WTC11 (cell line): ENCODE data around the gene DNALI1. TPM values are rescaled to one million over a fixed set of nuclear protein-coding genes. Genes with fewer than 3 reads are reported as not detected.

ENCODE experiments used
- ATF1 ChIP-seq: sonication (generic); formaldehyde crosslinking; IDR thresholded peaks from 2 replicates; pipeline ENCODE4 v1.8.1; 2023; ENCODE audit warnings: mild to moderate bottlenecking, moderate library complexity, missing genetic modification reagents
- HMGA2 ChIP-seq: fragments of 250-450 bp; sonication (Bioruptor Pico); IDR thresholded peaks from 2 replicates; pipeline ENCODE4 v1.4.0; 2021; ENCODE audit warnings: mild to moderate bottlenecking, moderate library complexity
- IRF2 ChIP-seq: sonication (generic); formaldehyde crosslinking; IDR thresholded peaks from 2 replicates; pipeline ENCODE4 v1.8.0; 2022; ENCODE audit warnings: low read depth, missing genetic modification reagents, borderline replicate concordance
- MYBL2 ChIP-seq: sonication (generic); formaldehyde crosslinking; IDR thresholded peaks from 2 replicates; pipeline ENCODE4 v1.8.1; 2023; ENCODE audit warnings: mild to moderate bottlenecking, moderate library complexity, missing genetic modification reagents
- NR1H2 ChIP-seq: sonication (generic); formaldehyde crosslinking; IDR thresholded peaks from 2 replicates; pipeline ENCODE4 v1.9.0; 2021; ENCODE audit warnings: mild to moderate bottlenecking, moderate library complexity, missing genetic modification reagents
- OVOL2 ChIP-seq: fragments of 250-450 bp; sonication (Bioruptor Pico); IDR thresholded peaks from 2 replicates; pipeline ENCODE4 v1.9.0; 2021; ENCODE audit warnings: mild to moderate bottlenecking, borderline replicate concordance
- SMAD4 ChIP-seq: sonication (generic); formaldehyde crosslinking; IDR thresholded peaks from 2 replicates; pipeline ENCODE4 v1.8.0; 2022; ENCODE audit warnings: mild to moderate bottlenecking, missing genetic modification reagents
- ZNF671 ChIP-seq: fragments of 250-450 bp; sonication (Bioruptor Pico); IDR thresholded peaks from 2 replicates; pipeline ENCODE4 v1.8.0; 2021; ENCODE audit warnings: mild to moderate bottlenecking
- total RNA-seq: library from RNA; stranded (reverse); gene quantifications from 3 replicates; pipeline ENCODE4 v1.2.3, GENCODE V29; 2021
- TF ChIP-seq, protein P1 (sequence below): sonication (generic); formaldehyde crosslinking; IDR thresholded peaks from 2 replicates; pipeline ENCODE4 v1.8.0; 2023; ENCODE audit warnings: missing genetic modification reagents
- TF ChIP-seq, protein P2 (sequence below): sonication (generic); formaldehyde crosslinking; IDR thresholded peaks from 2 replicates; pipeline ENCODE4 v1.8.1; 2022; ENCODE audit warnings: mild to moderate bottlenecking, missing genetic modification reagents, moderate library complexity, borderline replicate concordance

The DNALI1 gene
- total RNA-seq, 1 experiment from 2014 or later = 10.5 TPM

DNA sequence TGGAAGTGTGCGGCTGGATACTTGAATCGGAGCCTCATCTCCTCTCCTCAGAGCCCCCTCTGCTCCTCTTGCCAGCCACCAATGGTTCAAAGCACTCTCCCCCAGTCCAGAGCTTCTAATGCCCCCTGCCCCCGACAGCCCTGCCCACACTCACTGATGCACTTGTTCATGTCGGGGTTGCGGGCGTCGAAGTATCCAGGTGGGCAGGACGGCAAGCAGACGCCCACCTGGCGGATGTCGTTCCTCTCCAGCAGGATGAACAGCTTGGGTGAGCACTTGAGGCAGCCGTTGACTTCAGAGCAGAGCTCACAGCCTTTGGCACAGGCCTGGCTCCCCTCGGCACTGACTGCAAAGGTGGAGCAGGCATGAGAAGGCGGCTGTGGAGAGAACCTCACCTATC lies 59.6 kb downstream of the DNALI1 start (continued):
- TF ChIP-seq, protein P1, sequence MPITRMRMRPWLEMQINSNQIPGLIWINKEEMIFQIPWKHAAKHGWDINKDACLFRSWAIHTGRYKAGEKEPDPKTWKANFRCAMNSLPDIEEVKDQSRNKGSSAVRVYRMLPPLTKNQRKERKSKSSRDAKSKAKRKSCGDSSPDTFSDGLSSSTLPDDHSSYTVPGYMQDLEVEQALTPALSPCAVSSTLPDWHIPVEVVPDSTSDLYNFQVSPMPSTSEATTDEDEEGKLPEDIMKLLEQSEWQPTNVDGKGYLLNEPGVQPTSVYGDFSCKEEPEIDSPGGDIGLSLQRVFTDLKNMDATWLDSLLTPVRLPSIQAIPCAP (CRISPR knock-in tag) = no peak
- TF ChIP-seq, protein P2, sequence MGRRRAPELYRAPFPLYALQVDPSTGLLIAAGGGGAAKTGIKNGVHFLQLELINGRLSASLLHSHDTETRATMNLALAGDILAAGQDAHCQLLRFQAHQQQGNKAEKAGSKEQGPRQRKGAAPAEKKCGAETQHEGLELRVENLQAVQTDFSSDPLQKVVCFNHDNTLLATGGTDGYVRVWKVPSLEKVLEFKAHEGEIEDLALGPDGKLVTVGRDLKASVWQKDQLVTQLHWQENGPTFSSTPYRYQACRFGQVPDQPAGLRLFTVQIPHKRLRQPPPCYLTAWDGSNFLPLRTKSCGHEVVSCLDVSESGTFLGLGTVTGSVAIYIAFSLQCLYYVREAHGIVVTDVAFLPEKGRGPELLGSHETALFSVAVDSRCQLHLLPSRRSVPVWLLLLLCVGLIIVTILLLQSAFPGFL = no peak
- no peak for TF ChIP-seq MYBL2 (CRISPR knock-in tag)
- no peak for TF ChIP-seq ATF1 (CRISPR knock-in tag)
- no peak for TF ChIP-seq IRF2 (CRISPR knock-in tag)
- no peak for TF ChIP-seq OVOL2
- TF ChIP-seq SMAD4 (CRISPR knock-in tag) = no peak
- TF ChIP-seq NR1H2 (CRISPR knock-in tag) = no peak
- TF ChIP-seq HMGA2 (CRISPR knock-in tag) = no peak
- TF ChIP-seq ZNF671 (CRISPR knock-in tag) = no peak

Other genes starting within 250 kb of the DNALI1 start
- gene ZC3H12A, start 82.4 kb upstream of the DNALI1 start, total RNA-seq = 8.4 to 10.9 TPM (median 9.6 TPM) in 3 replicates
- gene MEAF6, start 42.2 kb upstream of the DNALI1 start, total RNA-seq = 37.4 to 41.3 TPM (median 41.0 TPM) in 3 replicates
- 18.3 to 19.7 TPM (median 19.1 TPM) in 3 replicates for gene SNIP1, start 2.6 kb upstream of the DNALI1 start, total RNA-seq
- gene GNL2, start 39.0 kb downstream of the DNALI1 start, total RNA-seq = 72.3 to 92.8 TPM (median 75.9 TPM) in 3 replicates
- 0.11 to 0.16 TPM (median 0.13 TPM) in 3 replicates for gene RSPO1, start 78.0 kb downstream of the DNALI1 start, total RNA-seq
- gene CDCA8, start 135.6 kb downstream of the DNALI1 start, total RNA-seq = 42.1 to 47.7 TPM (median 43.3 TPM) in 3 replicates
- 1.3 to 1.5 TPM (median 1.3 TPM) in 3 replicates for gene EPHA10, start 208.2 kb downstream of the DNALI1 start, total RNA-seq
- gene MANEAL, start 236.9 kb downstream of the DNALI1 start, total RNA-seq = 4.2 to 6.4 TPM (median 5.9 TPM) in 3 replicates